GM23338 (cell line): ENCODE measurements around the gene ANKRD40CL. TPM values are rescaled to one million over a fixed set of nuclear protein-coding genes. Genes with fewer than 3 reads are reported as not detected.

Experiments
- ATAC-seq: fragments of 200-7000 bp; cut with Tn5 transposase; 3 replicates; pipeline ENCODE4 v1.9.1; 2020
- DNase-seq: peaks from one replicate; pipeline ENCODE4 v3.0.0-alpha.2; 2015; ENCODE audit warnings: low spot score
- H2AFZ ChIP-seq: fragments of 200-600 bp; sonication (generic); 2 replicates; pipeline ENCODE4 v1.8.0; 2016; ENCODE audit warnings: antibody characterized with exemption, mild to moderate bottlenecking, moderate library complexity
- H3F3A ChIP-seq: fragments of 200-600 bp; sonication (generic); replicated peaks from 2 replicates; pipeline ENCODE4 v1.8.0; 2017; ENCODE audit warnings: antibody characterized with exemption, mixed run types, low read depth
- H3K27ac ChIP-seq: fragments of 200-600 bp; sonication (generic); 2 replicates; pipeline ENCODE4 v1.6.1; 2016; ENCODE audit warnings: low read depth
- H3K27me3 ChIP-seq: fragments of 200-600 bp; sonication (generic); 2 replicates; pipeline ENCODE4 v1.8.0; 2016; ENCODE audit warnings: mild to moderate bottlenecking, mixed run types, moderate library complexity; ENCODE audit not compliant: insufficient read depth
- H3K36me3 ChIP-seq: fragments of 200-600 bp; sonication (generic); 2 replicates; pipeline ENCODE4 v1.8.0; 2016; ENCODE audit warnings: mild to moderate bottlenecking; ENCODE audit not compliant: insufficient read depth
- H3K4me1 ChIP-seq: fragments of 200-600 bp; sonication (generic); 2 replicates; pipeline ENCODE4 v1.8.0; 2016; ENCODE audit warnings: mild to moderate bottlenecking, moderate library complexity; ENCODE audit not compliant: insufficient read depth
- H3K4me2 ChIP-seq: fragments of 200-600 bp; sonication (generic); 2 replicates; pipeline ENCODE4 v1.7.1; 2017; ENCODE audit warnings: mixed run types
- H3K4me3 ChIP-seq: fragments of 200-600 bp; sonication (generic); 2 replicates; pipeline ENCODE4 v1.6.1; 2016; ENCODE audit warnings: mixed run types
- H3K79me2 ChIP-seq: fragments of 200-600 bp; sonication (generic); replicated peaks from 2 replicates; pipeline ENCODE4 v1.8.0; 2017; ENCODE audit warnings: mild to moderate bottlenecking; ENCODE audit not compliant: insufficient read depth
- H3K9me2 ChIP-seq: fragments of 200-600 bp; sonication (generic); 2 replicates; pipeline ENCODE4 v1.8.0; 2017; ENCODE audit not compliant: insufficient read depth
- H4K20me1 ChIP-seq: fragments of 200-600 bp; sonication (generic); replicated peaks from 2 replicates; pipeline ENCODE4 v1.8.0; 2017; ENCODE audit warnings: mild to moderate bottlenecking; ENCODE audit not compliant: insufficient read depth
- H3K27ac Mint-ChIP-seq: 2 replicates; pipeline ENCODE4 v1.8.0; 2020; ENCODE audit warnings: inconsistent platforms, mild to moderate bottlenecking, moderate library complexity, mixed read lengths
- H3K27me3 Mint-ChIP-seq: 3 replicates; pipeline ENCODE4 v1.8.0; 2022; ENCODE audit warnings: low read depth, mild to moderate bottlenecking, moderate library complexity, mixed read lengths, inconsistent platforms; ENCODE audit not compliant: insufficient read depth, poor library complexity
- H3K36me3 Mint-ChIP-seq: 3 replicates; pipeline ENCODE4 v1.8.0; 2021; ENCODE audit warnings: low read depth, mild to moderate bottlenecking, inconsistent platforms, moderate library complexity, mixed read lengths
- H3K4me1 Mint-ChIP-seq: 3 replicates; pipeline ENCODE4 v1.8.0; 2020; ENCODE audit warnings: mild to moderate bottlenecking, inconsistent platforms, mixed read lengths
- H3K4me3 Mint-ChIP-seq: 3 replicates; pipeline ENCODE4 v1.8.0; 2021; ENCODE audit warnings: moderate library complexity, mild to moderate bottlenecking, inconsistent platforms, mixed read lengths
- H3K9me3 Mint-ChIP-seq: 3 replicates; pipeline ENCODE4 v1.8.0; 2020; ENCODE audit warnings: moderate library complexity, mild to moderate bottlenecking, inconsistent platforms, mixed read lengths
- CREB1 ChIP-seq: fragments of 250-450 bp; sonication (Bioruptor Pico); IDR thresholded peaks from 2 replicates; pipeline ENCODE4 v1.5.0; 2020; ENCODE audit warnings: low read depth, mild to moderate bottlenecking, moderate library complexity
- EZH2 ChIP-seq: fragments of 200-600 bp; sonication (generic); IDR thresholded peaks from one replicate; pipeline ENCODE4 v1.8.0; 2017; ENCODE audit warnings: antibody characterized with exemption, mild to moderate bottlenecking, low read depth; ENCODE audit not compliant: unreplicated experiment
- EZH2phosphoT487 ChIP-seq: fragments of 200-600 bp; sonication (generic); IDR thresholded peaks from one replicate; pipeline ENCODE4 v1.8.1; 2018; ENCODE audit warnings: antibody characterized with exemption; ENCODE audit not compliant: unreplicated experiment
- POLR2AphosphoS5 ChIP-seq: IDR thresholded peaks from 2 replicates; pipeline ENCODE4 v1.6.1; 2016; ENCODE audit warnings: antibody characterized with exemption, low read depth
- ZNF114 ChIP-seq: fragments of 250-450 bp; sonication (Bioruptor Pico); IDR thresholded peaks from 2 replicates; pipeline ENCODE4 v1.5.0; 2020; ENCODE audit warnings: mild to moderate bottlenecking, moderate library complexity
- ZNF331 ChIP-seq: fragments of 250-450 bp; sonication (Bioruptor Pico); IDR thresholded peaks from 2 replicates; pipeline ENCODE4 v1.5.0; 2020; ENCODE audit warnings: low read depth, mild to moderate bottlenecking, moderate library complexity
- polyA plus RNA-seq: library from polyadenylated mRNA; unstranded; fragments of >200 nt; fragmentation: Nextera tagmentation; extraction: Ambion mirVana; gene quantifications from 2 replicates; pipeline ENCODE4 v1.2.1, GENCODE V29; 2016
- total RNA-seq: library from RNA; depleted of rRNA; stranded (reverse); fragments of >200 nt; shearing (Covaris generic); gene quantifications from 2 replicates; pipeline ENCODE4 v1.2.3, GENCODE V29; 2014
- TF ChIP-seq, protein P1 (sequence below), 2 experiments: fragments of 200-600 bp in 1 of 2; sonication (generic) in 1 of 2; conservative IDR thresholded peaks; 2 replicates each; pipeline versions ENCODE4 v1.5.1 to v1.6.1; 2016 to 2017; ENCODE audit warnings: antibody characterized with exemption in 2 of 2, low read depth in 2 of 2, mild to moderate bottlenecking in 2 of 2, moderate library complexity in 1 of 2
- TF ChIP-seq, protein P2 (sequence below): IDR thresholded peaks from 2 replicates; pipeline ENCODE4 v1.6.1; 2016; ENCODE audit warnings: antibody characterized with exemption
- TF ChIP-seq, protein P3 (sequence below): IDR thresholded peaks from one replicate; pipeline ENCODE4 v1.6.1; 2018; ENCODE audit warnings: antibody characterized with exemption; ENCODE audit not compliant: unreplicated experiment

Gene ANKRD40CL
- total and polyA plus RNA-seq, 2 experiments from 2014 or later = not detected

DNA sequence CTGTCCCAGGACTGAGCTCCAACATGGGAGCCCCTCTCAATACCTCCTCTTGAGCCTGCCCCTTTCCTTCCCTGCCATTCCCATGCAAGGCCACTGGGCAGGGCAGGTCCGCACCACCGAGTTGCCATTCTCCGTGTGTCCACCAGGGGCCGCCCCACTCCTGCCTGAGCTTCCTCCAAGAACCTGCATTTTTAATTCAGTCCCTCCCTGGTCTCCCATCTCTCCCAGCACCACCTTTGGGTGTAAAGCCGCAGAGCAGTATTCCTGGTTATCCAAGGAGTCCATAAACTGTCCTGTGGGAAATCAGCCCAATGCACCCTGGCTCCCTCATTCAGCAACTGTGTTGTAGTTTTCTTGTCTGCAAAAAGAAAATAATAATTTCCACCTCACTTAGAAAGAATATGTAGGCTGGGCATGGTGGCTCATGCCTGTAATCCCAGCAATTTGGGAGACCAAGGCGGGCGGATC, 15.9 kb upstream of the ANKRD40CL start:
- peak; percentile 99 for ATAC-seq
- no peaks in the 10 kb centered on the region for H3K9me3 Mint-ChIP-seq
- Histone ChIP-seq H4K20me1 (no peaks in the 10 kb centered on the region), H3F3A (no peaks in the 10 kb centered on the region), H3K4me2 (no peak overlapping the region), H3K27ac (no peak overlapping the region), H3K4me3 (no peak overlapping the region), H3K27me3 (no peaks in the 10 kb centered on the region), H3K36me3 (no peaks in the 10 kb centered on the region), H3K79me2 (no peaks in the 10 kb centered on the region), H3K9me2 (no peaks in the 10 kb centered on the region), H3K4me1 (no peaks in the 10 kb centered on the region), H2AFZ (peak overlapping the region; percentile 94; the same call in 1 of the 2 replicates)
- DNase-seq = peak; percentile 91
- no peak overlapping the region for H3K27ac Mint-ChIP-seq
- H3K27me3 Mint-ChIP-seq = peaks cover 9% of the 10 kb centered on the region
- H3K4me1 Mint-ChIP-seq = peaks cover 2% of the 10 kb centered on the region; the same call in 2 of the 3 replicates
- no peak overlapping the region for H3K4me3 Mint-ChIP-seq
- no peaks in the 10 kb centered on the region for H3K36me3 Mint-ChIP-seq
- TF ChIP-seq, protein P1, sequence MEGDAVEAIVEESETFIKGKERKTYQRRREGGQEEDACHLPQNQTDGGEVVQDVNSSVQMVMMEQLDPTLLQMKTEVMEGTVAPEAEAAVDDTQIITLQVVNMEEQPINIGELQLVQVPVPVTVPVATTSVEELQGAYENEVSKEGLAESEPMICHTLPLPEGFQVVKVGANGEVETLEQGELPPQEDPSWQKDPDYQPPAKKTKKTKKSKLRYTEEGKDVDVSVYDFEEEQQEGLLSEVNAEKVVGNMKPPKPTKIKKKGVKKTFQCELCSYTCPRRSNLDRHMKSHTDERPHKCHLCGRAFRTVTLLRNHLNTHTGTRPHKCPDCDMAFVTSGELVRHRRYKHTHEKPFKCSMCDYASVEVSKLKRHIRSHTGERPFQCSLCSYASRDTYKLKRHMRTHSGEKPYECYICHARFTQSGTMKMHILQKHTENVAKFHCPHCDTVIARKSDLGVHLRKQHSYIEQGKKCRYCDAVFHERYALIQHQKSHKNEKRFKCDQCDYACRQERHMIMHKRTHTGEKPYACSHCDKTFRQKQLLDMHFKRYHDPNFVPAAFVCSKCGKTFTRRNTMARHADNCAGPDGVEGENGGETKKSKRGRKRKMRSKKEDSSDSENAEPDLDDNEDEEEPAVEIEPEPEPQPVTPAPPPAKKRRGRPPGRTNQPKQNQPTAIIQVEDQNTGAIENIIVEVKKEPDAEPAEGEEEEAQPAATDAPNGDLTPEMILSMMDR (conservative IDR thresholded peaks at IDR 0.05; ENCODE audit: low read depth in 2 of 2) = peak; percentile 99
- TF ChIP-seq, protein P2, sequence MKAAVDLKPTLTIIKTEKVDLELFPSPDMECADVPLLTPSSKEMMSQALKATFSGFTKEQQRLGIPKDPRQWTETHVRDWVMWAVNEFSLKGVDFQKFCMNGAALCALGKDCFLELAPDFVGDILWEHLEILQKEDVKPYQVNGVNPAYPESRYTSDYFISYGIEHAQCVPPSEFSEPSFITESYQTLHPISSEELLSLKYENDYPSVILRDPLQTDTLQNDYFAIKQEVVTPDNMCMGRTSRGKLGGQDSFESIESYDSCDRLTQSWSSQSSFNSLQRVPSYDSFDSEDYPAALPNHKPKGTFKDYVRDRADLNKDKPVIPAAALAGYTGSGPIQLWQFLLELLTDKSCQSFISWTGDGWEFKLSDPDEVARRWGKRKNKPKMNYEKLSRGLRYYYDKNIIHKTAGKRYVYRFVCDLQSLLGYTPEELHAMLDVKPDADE = no peak

DNA sequence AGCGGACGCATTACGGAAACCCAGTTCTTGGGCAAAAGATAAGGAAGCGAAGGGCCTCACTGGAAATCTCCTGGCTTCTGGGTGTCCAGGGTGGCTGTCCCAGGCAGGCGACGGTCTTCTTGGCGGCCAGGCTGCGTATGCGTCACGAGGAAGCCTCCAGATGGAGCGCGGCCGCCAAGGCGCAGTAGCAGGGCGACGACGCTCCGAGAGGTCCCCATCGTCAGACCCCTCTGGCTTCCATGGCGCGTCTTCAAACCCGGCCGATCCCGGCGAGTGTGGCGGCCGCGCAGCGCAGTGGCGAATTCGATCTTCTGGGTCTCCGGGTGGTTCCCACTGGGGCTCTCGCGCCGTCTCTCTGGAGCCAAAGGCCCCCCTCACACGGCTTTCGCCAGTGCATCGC, 13.8 kb upstream of the ANKRD40CL start:
- Histone ChIP-seq H3K79me2 (no peaks in the 10 kb centered on the region), H3K9me2 (no peaks in the 10 kb centered on the region), H3K4me1 (no peaks in the 10 kb centered on the region), H3K27ac (no peak overlapping the region), H3K36me3 (no peaks in the 10 kb centered on the region), H3K27me3 (no peaks in the 10 kb centered on the region), H3K4me3 (no peak overlapping the region), H2AFZ (0 out of 2 replicates have a peak overlapping the region, but pooled peaks have one; percentile 69), H3K4me2 (no peak overlapping the region), H3F3A (no peaks in the 10 kb centered on the region), H4K20me1 (no peaks in the 10 kb centered on the region)
- Mint-ChIP-seq H3K27me3 (peaks cover 7% of the 10 kb centered on the region), H3K4me1 (peaks cover 2% of the 10 kb centered on the region; the same call in 2 of the 3 replicates), H3K9me3 (no peaks in the 10 kb centered on the region), H3K27ac (no peak overlapping the region), H3K4me3 (no peak overlapping the region), H3K36me3 (no peaks in the 10 kb centered on the region)
- ATAC-seq (no peak), DNase-seq (no peak)
- TF ChIP-seq, protein P1 (conservative IDR thresholded peaks at IDR 0.05; ENCODE audit: low read depth in 2 of 2) = no peak
- TF ChIP-seq, protein P3, sequence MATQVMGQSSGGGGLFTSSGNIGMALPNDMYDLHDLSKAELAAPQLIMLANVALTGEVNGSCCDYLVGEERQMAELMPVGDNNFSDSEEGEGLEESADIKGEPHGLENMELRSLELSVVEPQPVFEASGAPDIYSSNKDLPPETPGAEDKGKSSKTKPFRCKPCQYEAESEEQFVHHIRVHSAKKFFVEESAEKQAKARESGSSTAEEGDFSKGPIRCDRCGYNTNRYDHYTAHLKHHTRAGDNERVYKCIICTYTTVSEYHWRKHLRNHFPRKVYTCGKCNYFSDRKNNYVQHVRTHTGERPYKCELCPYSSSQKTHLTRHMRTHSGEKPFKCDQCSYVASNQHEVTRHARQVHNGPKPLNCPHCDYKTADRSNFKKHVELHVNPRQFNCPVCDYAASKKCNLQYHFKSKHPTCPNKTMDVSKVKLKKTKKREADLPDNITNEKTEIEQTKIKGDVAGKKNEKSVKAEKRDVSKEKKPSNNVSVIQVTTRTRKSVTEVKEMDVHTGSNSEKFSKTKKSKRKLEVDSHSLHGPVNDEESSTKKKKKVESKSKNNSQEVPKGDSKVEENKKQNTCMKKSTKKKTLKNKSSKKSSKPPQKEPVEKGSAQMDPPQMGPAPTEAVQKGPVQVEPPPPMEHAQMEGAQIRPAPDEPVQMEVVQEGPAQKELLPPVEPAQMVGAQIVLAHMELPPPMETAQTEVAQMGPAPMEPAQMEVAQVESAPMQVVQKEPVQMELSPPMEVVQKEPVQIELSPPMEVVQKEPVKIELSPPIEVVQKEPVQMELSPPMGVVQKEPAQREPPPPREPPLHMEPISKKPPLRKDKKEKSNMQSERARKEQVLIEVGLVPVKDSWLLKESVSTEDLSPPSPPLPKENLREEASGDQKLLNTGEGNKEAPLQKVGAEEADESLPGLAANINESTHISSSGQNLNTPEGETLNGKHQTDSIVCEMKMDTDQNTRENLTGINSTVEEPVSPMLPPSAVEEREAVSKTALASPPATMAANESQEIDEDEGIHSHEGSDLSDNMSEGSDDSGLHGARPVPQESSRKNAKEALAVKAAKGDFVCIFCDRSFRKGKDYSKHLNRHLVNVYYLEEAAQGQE = no peak
- TF ChIP-seq, protein P2 = no peak
- TF ChIP-seq POLR2AphosphoS5 = no peak
- TF ChIP-seq CREB1 (CRISPR knock-in tag) = no peak
- TF ChIP-seq EZH2phosphoT487 = no peak
- TF ChIP-seq ZNF331 = no peak
- no peak for TF ChIP-seq EZH2
- TF ChIP-seq ZNF114 (CRISPR knock-in tag) = no peak
